ENCODE results near the gene KRT85.

DNA sequence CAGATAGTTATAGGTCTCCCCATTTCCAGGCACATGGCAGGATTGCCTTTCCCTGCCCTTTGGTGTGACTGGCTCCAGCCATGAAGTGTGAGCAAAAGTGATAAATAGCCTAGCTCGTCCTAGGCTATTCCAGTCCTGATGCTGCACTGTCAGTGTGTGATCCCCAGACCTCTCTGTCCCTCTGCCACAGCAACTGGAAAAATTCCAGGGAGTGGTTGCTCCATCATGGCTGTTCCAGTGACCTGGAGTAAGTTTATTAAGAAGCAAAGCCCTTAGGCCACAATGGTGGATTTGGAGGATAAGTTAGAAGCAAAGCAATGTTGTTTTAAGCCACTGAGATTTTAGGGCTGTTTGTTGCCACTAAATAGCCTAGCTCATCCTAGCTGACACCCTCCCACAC, 36.2 kb downstream of the KRT85 start:
- TF ChIP-seq, protein P1, sequence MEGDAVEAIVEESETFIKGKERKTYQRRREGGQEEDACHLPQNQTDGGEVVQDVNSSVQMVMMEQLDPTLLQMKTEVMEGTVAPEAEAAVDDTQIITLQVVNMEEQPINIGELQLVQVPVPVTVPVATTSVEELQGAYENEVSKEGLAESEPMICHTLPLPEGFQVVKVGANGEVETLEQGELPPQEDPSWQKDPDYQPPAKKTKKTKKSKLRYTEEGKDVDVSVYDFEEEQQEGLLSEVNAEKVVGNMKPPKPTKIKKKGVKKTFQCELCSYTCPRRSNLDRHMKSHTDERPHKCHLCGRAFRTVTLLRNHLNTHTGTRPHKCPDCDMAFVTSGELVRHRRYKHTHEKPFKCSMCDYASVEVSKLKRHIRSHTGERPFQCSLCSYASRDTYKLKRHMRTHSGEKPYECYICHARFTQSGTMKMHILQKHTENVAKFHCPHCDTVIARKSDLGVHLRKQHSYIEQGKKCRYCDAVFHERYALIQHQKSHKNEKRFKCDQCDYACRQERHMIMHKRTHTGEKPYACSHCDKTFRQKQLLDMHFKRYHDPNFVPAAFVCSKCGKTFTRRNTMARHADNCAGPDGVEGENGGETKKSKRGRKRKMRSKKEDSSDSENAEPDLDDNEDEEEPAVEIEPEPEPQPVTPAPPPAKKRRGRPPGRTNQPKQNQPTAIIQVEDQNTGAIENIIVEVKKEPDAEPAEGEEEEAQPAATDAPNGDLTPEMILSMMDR (conservative IDR thresholded peaks at IDR 0.05; ENCODE audit: low read depth, low read length): no peak
- TF ChIP-seq RFX5 (IDR thresholded peaks at IDR 0.05; ENCODE audit: low read depth, low read length): no peak
- no peak for TF ChIP-seq CEBPB (IDR thresholded peaks at IDR 0.05; ENCODE audit: low read depth, low read length)
- no peak for TF ChIP-seq MAFK (IDR thresholded peaks at IDR 0.05; ENCODE audit: low read depth, low read length)
- TF ChIP-seq USF2 (IDR thresholded peaks at IDR 0.05; ENCODE audit: low read depth, low read length): no peak
- no peak for TF ChIP-seq POLR2A (IDR thresholded peaks at IDR 0.05; ENCODE audit: low read depth, low read length)
- TF ChIP-seq CHD1 (IDR thresholded peaks at IDR 0.05; ENCODE audit: low read depth, low read length): no peak
- TF ChIP-seq SMC3 (IDR thresholded peaks at IDR 0.05; ENCODE audit: low read depth, low read length): no peak
- no peak for TF ChIP-seq RAD21 (IDR thresholded peaks at IDR 0.05; ENCODE audit: low read length)
- TF ChIP-seq FOS (IDR thresholded peaks at IDR 0.05; ENCODE audit: low read depth, low read length): no peak
